ENCODE measurements around the gene UNK.

The UNK gene

GRCh38 chr17:75750661-75751423 is 33.8 kb upstream of the UNK start:
- no peak overlapping the region for H3K4me3 ChIP-seq (ENCODE audit: low read depth, low read length)

GRCh38 chr17:75751676-75752404 is 32.8 kb upstream of the UNK start:
- H3K4me3 ChIP-seq (ENCODE audit: low read depth, low read length): no peak overlapping the region
- no peak for TF ChIP-seq CTCF (IDR thresholded peaks at IDR 0.05; ENCODE audit: low read depth, low read length)

More at GRCh38 chr17:75750661-75751423, 33.8 kb upstream of the UNK start:
- TF ChIP-seq CTCF (IDR thresholded peaks at IDR 0.05; ENCODE audit: low read depth, low read length): no peak

GRCh38 chr17:75752405-75752709 is 32.2 kb upstream of the UNK start:
- no peak overlapping the region for H3K4me3 ChIP-seq (ENCODE audit: low read depth, low read length)
- TF ChIP-seq CTCF (IDR thresholded peaks at IDR 0.05; ENCODE audit: low read depth, low read length): no peak

- TF ChIP-seq CTCF (IDR thresholded peaks at IDR 0.05; ENCODE audit: low read depth, low read length): no peak
- H3K4me3 ChIP-seq (ENCODE audit: low read depth, low read length): peak overlapping the region; percentile 56
Observed at GRCh38 chr17:75752802-75753513, 31.6 kb upstream of the UNK start.

GRCh38 chr17:75753514-75754377 is 30.9 kb upstream of the UNK start:
- peak overlapping the region; percentile 56 for H3K4me3 ChIP-seq (ENCODE audit: low read depth, low read length)
- TF ChIP-seq CTCF (IDR thresholded peaks at IDR 0.05; ENCODE audit: low read depth, low read length): peak; percentile 30; the same call in 1 of the 2 replicates

- TF ChIP-seq CTCF (IDR thresholded peaks at IDR 0.05; ENCODE audit: low read depth, low read length): no peak
- H3K4me3 ChIP-seq (ENCODE audit: low read depth, low read length): no peak overlapping the region
Observed at GRCh38 chr17:75754378-75755204, 30.0 kb upstream of the UNK start.

Data from WI38 (cell line).